HG02571 (cell line): ENCODE results near the gene APOL3.
"Not testable (repeated sequence)": the region's sequence is repeated elsewhere in the genome, so short reads cannot be mapped to it uniquely, and the experiment has no call there.

Experiments
- ATAC-seq: cut with Tn5 transposase; IDR thresholded peaks from one replicate; pipeline ENCODE4 v1.9.1; 2021; ENCODE audit warnings: mild to moderate bottlenecking, moderate library complexity; ENCODE audit not compliant: unreplicated experiment

Gene APOL3

DNA sequence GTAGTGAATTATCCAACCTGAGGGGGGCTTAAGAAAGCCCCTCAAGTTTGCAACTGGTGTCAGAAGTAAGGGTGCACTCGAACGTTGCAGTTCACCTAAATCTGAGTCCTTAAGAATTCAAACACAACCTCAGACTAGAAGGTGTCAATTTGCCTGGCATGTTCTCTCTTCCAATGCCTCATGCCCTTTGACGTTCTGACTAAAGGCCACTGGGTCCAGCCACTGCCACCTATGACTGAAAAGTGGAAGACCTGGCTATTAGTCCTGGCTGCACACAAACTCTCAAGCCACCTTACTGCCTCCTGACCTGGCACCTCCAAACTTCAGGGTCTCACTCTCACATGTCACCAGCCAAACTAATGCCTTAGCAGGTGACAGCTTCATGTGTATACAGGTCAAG is 33.0 kb upstream of the APOL3 start:
- ATAC-seq = no peak

DNA sequence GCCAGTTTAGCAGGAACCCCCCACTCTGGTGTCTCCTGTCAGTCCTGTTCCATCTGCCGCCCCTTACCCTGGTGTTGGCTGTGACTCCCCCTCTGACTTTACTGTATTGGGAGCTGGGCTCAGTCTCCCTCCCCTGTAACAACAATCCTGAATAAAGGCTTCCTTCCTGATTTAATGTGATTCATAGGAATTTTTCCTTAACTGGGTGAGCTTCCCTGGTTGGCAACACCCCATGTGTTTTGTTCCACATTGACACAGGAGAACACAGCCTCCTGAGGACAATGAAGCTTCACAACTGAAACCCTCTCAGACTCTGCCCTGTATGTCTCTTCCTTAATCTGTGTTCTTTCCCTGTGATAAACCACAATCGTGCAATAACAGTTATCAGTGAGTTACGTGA is 32.6 kb upstream of the APOL3 start:
- no peak for ATAC-seq

- no peak for ATAC-seq
Observed at GRCh38 chr22:36192542-36192941, 32.0 kb upstream of the APOL3 start.

- ATAC-seq = no peak
Observed at GRCh38 chr22:36191106-36191836, 30.7 kb upstream of the APOL3 start.

DNA sequence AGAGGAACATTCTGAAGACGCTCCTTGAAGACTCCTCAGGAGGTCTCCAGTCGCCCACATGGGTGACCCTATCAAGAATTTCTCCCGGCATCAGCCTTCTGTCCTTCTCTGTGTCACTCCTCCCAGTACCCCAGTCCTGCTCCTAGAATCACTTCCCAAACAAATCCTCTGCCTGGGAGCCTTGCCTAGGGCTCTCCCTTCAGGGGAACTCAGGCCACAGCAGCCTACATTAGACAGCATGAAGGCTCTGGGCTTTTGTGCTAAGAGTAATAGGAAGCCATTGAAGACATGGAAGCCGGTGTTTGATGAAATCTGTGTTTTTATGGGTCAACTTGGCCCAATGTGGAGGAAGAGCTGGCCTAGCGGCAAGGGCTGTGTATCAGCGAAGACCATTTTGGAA is 27.3 kb upstream of the APOL3 start:
- not testable (repeated sequence) for ATAC-seq

DNA sequence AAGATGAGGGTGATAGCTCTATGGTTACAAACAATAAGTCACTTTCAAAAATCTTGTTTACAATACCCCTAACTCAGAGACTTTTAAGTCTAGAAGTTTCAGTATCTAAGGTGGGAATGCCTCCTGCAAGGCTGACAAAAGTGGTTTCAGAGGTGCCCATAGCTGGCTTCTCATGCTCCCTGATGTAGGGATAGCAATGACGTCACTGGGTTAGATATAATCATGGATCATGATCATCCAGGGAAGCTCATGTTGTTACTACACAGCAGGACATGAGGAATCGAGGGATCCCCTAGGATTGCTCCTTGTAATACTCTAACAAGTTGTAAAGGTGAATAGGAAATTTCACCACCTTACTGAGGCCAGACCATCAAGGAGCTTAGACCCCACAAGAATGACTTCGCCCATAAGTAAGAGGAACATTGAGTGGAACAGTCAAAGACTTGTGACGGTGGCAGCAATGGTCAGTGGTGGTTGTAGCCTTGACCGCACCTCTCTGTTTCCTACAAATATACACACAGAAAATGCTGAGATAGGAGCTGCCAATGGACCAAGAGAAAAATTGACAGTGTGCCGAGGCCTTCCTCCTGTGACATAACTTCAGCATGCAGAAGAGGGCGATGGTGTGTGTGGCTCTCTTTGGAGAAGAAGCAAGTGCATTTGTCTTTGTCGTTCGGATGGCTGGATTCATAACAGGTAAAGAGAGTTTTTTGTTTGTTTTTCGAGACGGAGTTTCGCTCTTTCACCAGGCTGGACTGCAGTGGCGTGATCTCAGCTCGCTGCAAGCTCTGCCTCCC is 25.5 kb upstream of the APOL3 start:
- ATAC-seq = no peak

GRCh38 chr22:36184433-36185025 is 24.0 kb upstream of the APOL3 start:
- no peak for ATAC-seq

DNA sequence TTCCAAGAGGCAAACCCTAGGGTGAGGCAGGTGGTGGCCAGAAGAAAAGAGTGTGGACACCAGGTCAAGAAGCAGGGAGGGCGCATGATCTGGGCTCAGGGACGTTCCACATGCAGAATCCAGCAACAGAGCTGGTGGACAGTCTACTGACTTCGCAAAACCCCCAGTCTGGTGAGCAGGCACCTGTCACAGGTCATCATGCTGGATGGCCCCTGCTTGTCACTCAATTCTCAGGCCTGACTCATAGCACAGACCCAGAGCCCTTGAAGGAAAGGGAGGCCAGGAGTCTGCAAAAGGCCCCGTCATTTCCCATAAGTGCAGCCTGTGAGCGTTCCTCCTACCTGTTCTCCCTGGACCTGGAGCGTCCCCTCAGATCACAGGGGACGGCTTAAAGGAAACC is 22.9 kb upstream of the APOL3 start:
- ATAC-seq = no peak

DNA sequence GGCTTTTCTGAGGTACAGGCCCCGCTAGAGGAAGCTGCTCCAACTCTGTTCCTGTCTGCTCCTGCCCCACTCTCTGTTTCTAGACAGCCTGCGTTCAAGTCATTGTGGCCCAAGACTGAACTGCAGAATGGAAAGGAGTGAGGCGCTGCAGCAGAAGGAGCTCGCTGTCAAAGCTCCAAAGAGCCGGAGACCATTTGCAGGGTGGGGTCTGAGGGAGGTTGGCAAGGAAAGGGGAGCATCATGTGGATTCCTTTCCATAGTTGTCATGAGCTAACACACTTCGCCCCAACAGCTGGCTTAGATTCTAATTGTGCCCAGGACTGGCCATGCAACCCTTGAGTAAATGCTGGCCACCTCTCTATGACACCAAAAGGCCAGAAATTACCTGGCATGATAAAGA is 22.3 kb upstream of the APOL3 start:
- no peak for ATAC-seq

- no peak for ATAC-seq
Observed at GRCh38 chr22:36182056-36182455, 21.5 kb upstream of the APOL3 start.

DNA sequence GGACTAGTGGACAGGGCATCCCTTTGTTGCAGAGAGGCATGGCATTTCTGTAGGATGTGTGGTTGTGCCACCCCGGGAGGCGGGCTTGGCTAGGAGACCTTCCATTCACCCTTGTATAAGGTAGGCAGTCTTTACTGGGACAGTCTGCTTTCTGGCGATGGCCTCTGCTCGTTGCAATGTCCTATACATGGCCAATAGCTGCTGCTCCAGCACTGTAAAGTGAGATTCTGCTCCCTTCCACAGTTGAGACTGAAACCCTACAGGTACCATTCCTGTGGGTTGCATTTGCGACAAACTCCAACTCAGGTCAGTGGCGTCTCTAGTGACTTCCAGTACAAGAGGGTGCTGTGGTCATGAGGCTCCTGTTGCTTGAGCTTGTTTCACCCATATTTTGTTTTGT is 20.4 kb upstream of the APOL3 start:
- no peak for ATAC-seq

GRCh38 chr22:36180038-36180880 is 19.7 kb upstream of the APOL3 start:
- ATAC-seq = no peak

DNA sequence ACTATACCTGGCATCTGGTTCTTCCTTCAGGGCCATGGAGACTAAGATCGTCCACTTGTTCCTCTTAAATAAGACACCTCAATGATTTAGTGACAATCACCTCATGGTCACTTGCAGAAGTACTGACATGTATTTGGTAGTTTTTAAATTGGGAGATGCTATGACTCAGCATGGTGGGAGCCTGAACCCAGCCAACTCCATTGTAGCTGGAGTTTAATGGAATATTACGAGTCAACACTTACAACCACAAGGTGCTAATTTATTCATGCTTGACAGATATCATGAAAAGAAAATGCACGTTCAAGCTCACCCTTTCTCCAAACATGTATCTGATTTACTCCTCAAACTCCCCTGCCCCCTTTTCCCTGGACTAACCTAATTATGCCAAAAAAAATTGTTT is 16.6 kb upstream of the APOL3 start:
- no peak for ATAC-seq

- no peak for ATAC-seq
Observed at GRCh38 chr22:36175892-36176291, 15.3 kb upstream of the APOL3 start.

DNA sequence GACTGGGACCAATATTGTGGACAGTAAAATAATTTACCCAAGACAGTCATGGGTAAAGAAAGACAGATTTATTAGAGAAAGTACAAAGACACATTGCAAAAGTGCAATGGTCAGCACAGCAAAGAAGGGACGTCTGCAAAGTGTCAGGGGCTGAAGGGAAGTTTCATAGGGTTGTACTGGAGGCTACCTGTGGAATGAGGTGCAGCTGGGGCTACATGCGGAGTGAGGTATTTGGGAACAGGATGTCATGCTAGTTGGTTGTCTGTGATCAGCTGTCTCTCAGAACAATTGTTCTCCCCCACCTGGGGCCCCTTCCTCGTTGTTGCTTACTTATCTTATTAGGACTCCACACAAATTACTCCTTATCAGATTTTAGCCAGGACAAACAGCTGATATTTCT is 11.4 kb upstream of the APOL3 start:
- no peak for ATAC-seq

GRCh38 chr22:36166518-36167220 is 6.1 kb upstream of the APOL3 start:
- no peak for ATAC-seq

DNA sequence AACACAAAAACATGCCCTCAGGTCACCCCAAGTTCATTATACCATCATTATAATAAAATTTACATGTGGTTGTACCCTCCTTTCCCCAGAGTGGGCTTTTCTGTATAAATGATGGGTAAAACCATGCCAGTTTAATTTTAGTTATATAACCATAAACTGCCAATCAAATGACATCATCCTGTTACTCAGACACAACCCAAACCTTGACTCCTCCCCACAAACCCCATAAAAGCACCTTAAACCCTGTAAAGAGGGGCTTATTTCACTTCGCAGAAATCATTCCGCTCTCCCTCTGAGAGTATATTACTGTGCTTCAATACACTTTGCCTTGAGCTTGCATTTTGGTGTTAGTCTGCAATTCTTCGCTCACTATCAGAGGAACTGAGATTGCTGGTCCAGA is 5.5 kb upstream of the APOL3 start:
- no peak for ATAC-seq

- ATAC-seq = no peak
Observed at GRCh38 chr22:36165141-36165540, 4.6 kb upstream of the APOL3 start.

DNA sequence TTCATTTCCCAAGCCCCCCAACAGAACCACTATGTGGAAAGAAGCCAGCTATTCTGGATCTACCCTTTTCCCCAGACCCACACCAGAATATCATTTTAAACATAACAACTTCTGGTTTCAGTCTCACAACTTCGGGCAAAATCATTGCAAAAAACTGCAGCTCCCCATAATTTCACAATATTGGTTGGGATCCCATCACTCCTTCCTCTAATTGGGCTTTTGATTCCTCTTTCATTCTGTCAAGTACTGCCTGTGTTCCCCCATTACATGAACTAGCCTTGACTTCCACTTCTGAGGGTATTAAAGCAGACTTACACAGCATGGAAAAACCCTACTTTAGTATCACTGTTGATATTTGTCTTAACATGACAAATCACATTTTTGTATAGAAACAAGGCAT is 4.1 kb upstream of the APOL3 start:
- no peak for ATAC-seq

GRCh38 chr22:36163497-36163896 is 2.9 kb upstream of the APOL3 start:
- ATAC-seq = no peak
